Measurements from ENCODE around the gene RGS3. TPM values are rescaled to one million over a fixed set of nuclear protein-coding genes. Genes with fewer than 3 reads are reported as not detected.

RGS3 gene
- total RNA-seq, 6 donors from 2014 or later: 60.3 to 93.2 (median 72.6) TPM

DNA sequence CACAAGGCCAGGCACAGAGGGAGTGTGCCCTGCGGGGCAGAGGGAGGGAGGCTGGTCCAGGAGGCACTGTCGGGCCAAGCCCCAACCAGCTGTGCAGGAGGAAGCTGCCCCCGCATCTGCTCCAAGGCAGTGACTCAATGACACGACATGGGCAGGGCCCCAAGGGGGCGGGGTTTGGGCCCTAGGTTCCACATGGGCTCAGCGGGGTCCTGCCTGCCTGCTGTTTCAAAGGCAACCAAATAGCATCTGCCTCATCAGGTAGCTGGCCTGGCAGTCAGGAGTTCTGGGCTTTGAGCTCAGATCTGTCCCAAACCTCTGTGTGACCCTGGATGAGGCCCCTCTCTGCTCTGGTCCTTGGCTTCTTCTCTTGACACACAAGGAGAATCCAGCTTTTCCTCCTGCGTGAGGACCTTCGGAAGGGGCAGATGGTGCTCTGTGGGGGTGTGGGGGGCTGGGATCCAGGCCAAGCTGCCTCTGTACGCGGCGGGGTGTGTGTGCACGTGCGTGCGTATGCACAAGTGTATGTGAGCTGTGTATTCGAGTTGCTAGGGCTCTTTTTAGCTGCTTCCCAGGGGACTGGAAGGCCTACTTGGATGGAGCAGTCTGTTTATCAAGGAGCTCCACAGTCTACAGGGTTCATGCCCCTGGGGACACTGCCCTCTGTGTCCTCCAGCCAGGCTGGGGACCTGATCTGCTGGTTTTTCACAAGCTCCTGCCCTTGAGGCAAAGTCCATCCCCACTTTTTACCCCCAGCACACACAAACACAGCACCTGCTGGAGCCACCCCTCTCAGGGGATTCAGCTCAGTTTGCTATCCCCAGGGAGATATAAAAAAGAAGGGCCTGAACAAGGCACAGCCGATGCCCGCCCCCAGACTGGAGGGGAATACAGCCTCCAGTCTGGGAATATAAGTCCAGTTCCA, 138.9 kb downstream of the RGS3 start:
- no peaks in the 10 kb centered on the region for H3K27me3 ChIP-seq
- H3K4me3 ChIP-seq: no peak overlapping the region
- 48 to 63% methylated on average over 12 to 17 of the region's 17 CpGs for WGBS, 2 donors
- no peak for TF ChIP-seq POLR2AphosphoS5 (IDR thresholded peaks at IDR 0.05)
- TF ChIP-seq, protein P1, sequence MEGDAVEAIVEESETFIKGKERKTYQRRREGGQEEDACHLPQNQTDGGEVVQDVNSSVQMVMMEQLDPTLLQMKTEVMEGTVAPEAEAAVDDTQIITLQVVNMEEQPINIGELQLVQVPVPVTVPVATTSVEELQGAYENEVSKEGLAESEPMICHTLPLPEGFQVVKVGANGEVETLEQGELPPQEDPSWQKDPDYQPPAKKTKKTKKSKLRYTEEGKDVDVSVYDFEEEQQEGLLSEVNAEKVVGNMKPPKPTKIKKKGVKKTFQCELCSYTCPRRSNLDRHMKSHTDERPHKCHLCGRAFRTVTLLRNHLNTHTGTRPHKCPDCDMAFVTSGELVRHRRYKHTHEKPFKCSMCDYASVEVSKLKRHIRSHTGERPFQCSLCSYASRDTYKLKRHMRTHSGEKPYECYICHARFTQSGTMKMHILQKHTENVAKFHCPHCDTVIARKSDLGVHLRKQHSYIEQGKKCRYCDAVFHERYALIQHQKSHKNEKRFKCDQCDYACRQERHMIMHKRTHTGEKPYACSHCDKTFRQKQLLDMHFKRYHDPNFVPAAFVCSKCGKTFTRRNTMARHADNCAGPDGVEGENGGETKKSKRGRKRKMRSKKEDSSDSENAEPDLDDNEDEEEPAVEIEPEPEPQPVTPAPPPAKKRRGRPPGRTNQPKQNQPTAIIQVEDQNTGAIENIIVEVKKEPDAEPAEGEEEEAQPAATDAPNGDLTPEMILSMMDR (IDR thresholded peaks at IDR 0.05): no peak
- TF ChIP-seq EP300 (IDR thresholded peaks at IDR 0.05): no peak
- TF ChIP-seq POLR2A (IDR thresholded peaks at IDR 0.05): no peak
- H3K9me3 ChIP-seq: no peaks in the 10 kb centered on the region
- peak in 1 of 2 donors; percentile 87 for DNase-seq
- H3K27ac ChIP-seq: peak overlapping the region in 3 of 4 donors; percentile 51 to 58 (median 52)
- peaks cover 5 to 18% (median 9%) of the 10 kb centered on the region in 4 donors for H3K36me3 ChIP-seq
- ATAC-seq (ENCODE audit: low FRiP score in 2 of 2): peak; percentile 31 to 80
- H3K4me1 ChIP-seq: peaks cover 14 to 26% (median 20%) of the 10 kb centered on the region in 4 donors

DNA sequence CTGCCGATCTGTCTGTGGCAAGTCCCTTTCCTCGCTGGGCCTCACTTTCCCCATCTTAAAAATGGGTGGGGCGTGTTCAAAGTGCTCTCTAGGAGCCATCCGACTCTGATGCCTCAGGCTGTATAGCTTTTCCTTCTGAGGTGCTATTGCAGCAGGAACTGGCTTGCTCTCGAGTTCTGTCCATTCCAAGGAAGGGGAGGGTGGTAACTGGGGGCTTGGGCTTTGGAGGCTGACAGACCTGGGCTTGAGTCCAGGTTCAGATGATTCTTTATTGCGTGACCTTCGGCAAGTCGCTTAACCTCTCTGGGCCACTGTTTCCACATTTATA, 139.5 kb downstream of the RGS3 start:
- H3K27me3 ChIP-seq: no peaks in the 10 kb centered on the region
- peaks cover 9 to 20% (median 17%) of the 10 kb centered on the region in 4 donors for H3K4me1 ChIP-seq
- no peak overlapping the region for H3K4me3 ChIP-seq
- no peaks in the 10 kb centered on the region for H3K9me3 ChIP-seq
- H3K36me3 ChIP-seq: peaks cover 0 to 11% (median 3%) of the 10 kb centered on the region in 4 donors
- ATAC-seq (ENCODE audit: low FRiP score in 2 of 2) (no peak), DNase-seq (no peak)
- TF ChIP-seq POLR2AphosphoS5 (IDR thresholded peaks at IDR 0.05): no peak
- TF ChIP-seq POLR2A (IDR thresholded peaks at IDR 0.05): no peak
- TF ChIP-seq EP300 (IDR thresholded peaks at IDR 0.05): no peak
- TF ChIP-seq, protein P1 (IDR thresholded peaks at IDR 0.05): no peak
- no peak overlapping the region for H3K27ac ChIP-seq
- WGBS, 2 donors: 79 to 88% methylated on average over 8 of the region's 8 CpGs

DNA sequence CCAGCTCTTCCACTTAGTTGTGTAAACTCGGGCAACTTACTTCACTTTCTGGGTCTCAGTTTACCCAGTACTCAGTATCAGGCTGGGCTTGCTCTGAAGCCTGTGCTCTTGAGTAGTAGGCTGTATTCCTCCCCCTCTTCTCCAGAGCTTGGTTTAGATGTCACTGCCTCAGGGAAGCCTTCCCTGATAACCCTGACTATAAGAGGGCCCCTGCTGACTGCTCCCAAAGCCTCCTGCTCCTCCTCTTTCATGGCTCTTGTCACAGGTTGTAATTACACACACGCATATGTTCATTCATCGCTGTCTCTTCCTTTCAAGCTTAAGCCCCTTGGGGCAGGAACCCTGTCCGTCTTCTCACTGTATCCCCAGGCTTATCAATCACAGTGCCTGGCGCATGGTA, 140.2 kb downstream of the RGS3 start:
- Histone ChIP-seq H3K9me3 (no peaks in the 10 kb centered on the region), H3K27me3 (no peaks in the 10 kb centered on the region), H3K4me1 (peaks cover 5 to 16% (median 14%) of the 10 kb centered on the region in 4 donors), H3K36me3 (peaks cover 0 to 4% (median 0%) of the 10 kb centered on the region in 4 donors), H3K27ac (no peak overlapping the region), H3K4me3 (no peak overlapping the region)
- no peak for DNase-seq
- WGBS, 2 donors: 94 to 97% methylated on average over 5 of the region's 5 CpGs
- no peak for ATAC-seq (ENCODE audit: low FRiP score in 2 of 2)
- TF ChIP-seq, protein P1 (IDR thresholded peaks at IDR 0.05): no peak
- TF ChIP-seq POLR2AphosphoS5 (IDR thresholded peaks at IDR 0.05): no peak
- no peak for TF ChIP-seq POLR2A (IDR thresholded peaks at IDR 0.05)
- no peak for TF ChIP-seq EP300 (IDR thresholded peaks at IDR 0.05)

DNA sequence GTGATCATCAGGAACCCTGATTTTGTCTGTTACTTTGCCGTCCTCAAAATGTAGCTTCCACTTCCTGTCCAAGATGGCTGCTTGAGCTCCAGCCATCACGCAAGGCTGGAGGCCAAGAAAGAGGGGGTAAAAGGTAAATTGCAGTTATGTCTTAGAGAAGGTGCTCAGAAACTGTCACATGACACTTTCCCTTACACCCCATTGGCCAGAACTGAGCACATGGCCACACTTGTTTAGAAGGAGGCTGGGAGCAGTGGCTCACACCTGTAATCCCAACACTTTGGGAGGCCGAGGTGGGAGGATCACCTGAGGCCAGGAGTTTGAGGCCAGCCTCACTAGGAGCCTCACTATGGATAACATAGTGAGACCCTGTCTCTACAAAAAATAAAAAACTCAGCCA, 140.9 kb downstream of the RGS3 start:
- peaks cover 10 to 21% (median 17%) of the 10 kb centered on the region in 4 donors for H3K4me1 ChIP-seq
- DNase-seq (no peak), ATAC-seq (ENCODE audit: low FRiP score in 2 of 2) (no peak)
- H3K4me3 ChIP-seq: no peak overlapping the region
- no peaks in the 10 kb centered on the region for H3K9me3 ChIP-seq
- TF ChIP-seq, protein P1 (IDR thresholded peaks at IDR 0.05): no peak
- TF ChIP-seq POLR2AphosphoS5 (IDR thresholded peaks at IDR 0.05) (no peak), EP300 (IDR thresholded peaks at IDR 0.05) (no peak)
- H3K27ac ChIP-seq: no peak overlapping the region
- no peaks in the 10 kb centered on the region for H3K36me3 ChIP-seq
- WGBS, 2 donors: 90 to 93% methylated on average over 3 of the region's 3 CpGs
- no peaks in the 10 kb centered on the region for H3K27me3 ChIP-seq
